ENCODE measurements around the gene PTPN14.

DNA sequence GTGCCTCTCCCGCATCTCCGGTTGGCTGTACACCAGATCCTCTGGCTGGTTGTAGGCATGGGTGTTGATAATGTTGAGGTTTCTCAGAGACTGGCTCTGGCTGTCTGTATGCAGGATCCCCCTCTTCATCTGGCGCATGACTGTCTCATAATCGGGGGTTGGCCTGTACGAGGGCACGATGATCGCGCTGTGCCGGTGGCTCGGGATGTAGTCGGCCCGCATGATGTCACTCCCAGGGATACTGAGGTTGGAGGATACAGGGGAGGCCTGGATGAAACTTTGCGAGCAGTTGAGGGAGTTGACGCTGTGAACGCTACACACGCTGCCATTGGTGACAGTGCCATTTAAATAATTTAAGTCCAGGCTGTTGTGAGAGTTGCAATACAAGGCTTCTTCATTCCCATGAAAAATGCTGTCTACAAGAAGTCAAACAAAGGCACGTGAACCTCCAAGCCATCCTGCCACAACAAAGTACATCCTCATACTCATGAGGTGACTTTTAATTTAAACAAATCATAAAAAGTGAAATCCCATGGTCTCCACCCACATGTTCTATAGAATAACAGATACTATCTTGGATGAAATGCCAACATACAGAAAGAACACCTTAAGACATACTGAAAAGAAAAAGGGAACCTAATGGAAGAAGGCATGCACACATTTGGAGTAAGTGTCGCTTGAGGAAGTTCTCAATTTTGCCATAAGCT, 166.9 kb downstream of the PTPN14 start:
- no peak for TF ChIP-seq POLR2A (IDR thresholded peaks at IDR 0.05; ENCODE audit: extremely low read depth, insufficient read length)
- TF ChIP-seq, protein P1, sequence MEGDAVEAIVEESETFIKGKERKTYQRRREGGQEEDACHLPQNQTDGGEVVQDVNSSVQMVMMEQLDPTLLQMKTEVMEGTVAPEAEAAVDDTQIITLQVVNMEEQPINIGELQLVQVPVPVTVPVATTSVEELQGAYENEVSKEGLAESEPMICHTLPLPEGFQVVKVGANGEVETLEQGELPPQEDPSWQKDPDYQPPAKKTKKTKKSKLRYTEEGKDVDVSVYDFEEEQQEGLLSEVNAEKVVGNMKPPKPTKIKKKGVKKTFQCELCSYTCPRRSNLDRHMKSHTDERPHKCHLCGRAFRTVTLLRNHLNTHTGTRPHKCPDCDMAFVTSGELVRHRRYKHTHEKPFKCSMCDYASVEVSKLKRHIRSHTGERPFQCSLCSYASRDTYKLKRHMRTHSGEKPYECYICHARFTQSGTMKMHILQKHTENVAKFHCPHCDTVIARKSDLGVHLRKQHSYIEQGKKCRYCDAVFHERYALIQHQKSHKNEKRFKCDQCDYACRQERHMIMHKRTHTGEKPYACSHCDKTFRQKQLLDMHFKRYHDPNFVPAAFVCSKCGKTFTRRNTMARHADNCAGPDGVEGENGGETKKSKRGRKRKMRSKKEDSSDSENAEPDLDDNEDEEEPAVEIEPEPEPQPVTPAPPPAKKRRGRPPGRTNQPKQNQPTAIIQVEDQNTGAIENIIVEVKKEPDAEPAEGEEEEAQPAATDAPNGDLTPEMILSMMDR (IDR thresholded peaks at IDR 0.05; ENCODE audit: low read depth, low read length): no peak

All from NB4 (cell line).